Measurements from ENCODE around the gene PDE2A. TPM values are rescaled to one million over a fixed set of nuclear protein-coding genes. Genes with fewer than 3 reads are reported as not detected.

PDE2A gene
- total and polyA plus RNA-seq, 2 of the 4 experiments (the other 2 are of a cell fraction): 0.02 TPM; not detected in 1

DNA sequence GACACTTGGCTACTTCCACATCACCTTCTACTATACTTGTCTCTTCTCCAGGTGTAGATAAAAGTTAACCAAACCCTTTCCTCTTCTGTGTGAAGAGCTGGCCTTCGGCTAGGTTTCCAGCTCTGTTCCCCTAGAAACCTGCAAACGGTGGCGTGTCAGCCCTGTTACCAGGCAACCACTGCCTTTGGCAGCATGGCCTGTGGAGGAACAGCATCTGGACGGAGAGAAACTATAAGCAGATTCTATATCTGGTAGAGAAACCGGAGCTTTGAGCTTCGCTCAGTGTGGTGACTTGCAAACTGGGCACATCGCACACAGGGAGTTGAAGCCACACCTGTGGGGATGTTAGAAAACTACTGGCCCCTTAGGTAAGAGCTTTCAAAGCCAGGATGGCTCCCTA, 42.1 kb upstream of the PDE2A start:
- no peak overlapping the region for H3K27ac ChIP-seq (ENCODE audit: insufficient read depth, low read length)
- WGBS, 2 experiments (ENCODE audit: extremely low coverage in 2 of 2, insufficient read length in 1 of 2): 57% methylated on average over 3 of the region's 7 CpGs; no CpG with 5 or more reads in 1 of the 2 experiments
- peaks cover 36 to 95% of the 10 kb centered on the region in 2 experiments for H3K79me1 ChIP-seq (ENCODE audit: low read depth in 1 of 2, low read length in 2 of 2)
- H3K36me3 ChIP-seq (ENCODE audit: control insufficient read depth, insufficient read depth, low read length): peaks cover 25% of the 10 kb centered on the region
- ChIA-PET POLR2A (ENCODE audit: unreplicated experiment) (no interaction called here), CTCF (no interaction called here)
- no peak for ATAC-seq (ENCODE audit: low read depth)
- peaks cover 30% of the 10 kb centered on the region for H3K9me1 ChIP-seq (ENCODE audit: insufficient read depth, low read length)
- H2AK5ac ChIP-seq (ENCODE audit: low read depth, low read length): no peak overlapping the region
- H3K4me1 ChIP-seq (ENCODE audit: control insufficient read depth, insufficient read depth, low read length): peaks cover 27% of the 10 kb centered on the region
- H2AFZ ChIP-seq (replicated peaks; ENCODE audit: low read length, poor library complexity): no peak overlapping the region
- TF ChIP-seq MAFK (IDR thresholded peaks at IDR 0.05; ENCODE audit: low read depth, low read length) (no peak), CEBPB (IDR thresholded peaks at IDR 0.05; ENCODE audit: low read depth, low read length) (no peak), CHD1 (IDR thresholded peaks at IDR 0.05; ENCODE audit: low read depth, low read length) (no peak), SMC3 (IDR thresholded peaks at IDR 0.05; ENCODE audit: low read depth, low read length) (no peak), RAD21 (IDR thresholded peaks at IDR 0.05; ENCODE audit: low read length) (no peak), FOS (IDR thresholded peaks at IDR 0.05; ENCODE audit: low read depth, low read length) (no peak), POLR2A (IDR thresholded peaks at IDR 0.05; ENCODE audit: low read depth, low read length) (no peak), NFE2L2 (IDR thresholded peaks at IDR 0.05; ENCODE audit: low read depth, low read length) (no peak), MAZ (IDR thresholded peaks at IDR 0.05; ENCODE audit: borderline replicate concordance, low read depth, low read length) (no peak), RFX5 (IDR thresholded peaks at IDR 0.05; ENCODE audit: low read depth, low read length) (no peak), RCOR1 (IDR thresholded peaks at IDR 0.05; ENCODE audit: insufficient replicate concordance, low read length) (no peak), MXI1 (IDR thresholded peaks at IDR 0.05; ENCODE audit: borderline replicate concordance, low read depth, low read length) (no peak), BHLHE40 (IDR thresholded peaks at IDR 0.05; ENCODE audit: low read depth, low read length) (no peak)
- TF ChIP-seq, protein P1, sequence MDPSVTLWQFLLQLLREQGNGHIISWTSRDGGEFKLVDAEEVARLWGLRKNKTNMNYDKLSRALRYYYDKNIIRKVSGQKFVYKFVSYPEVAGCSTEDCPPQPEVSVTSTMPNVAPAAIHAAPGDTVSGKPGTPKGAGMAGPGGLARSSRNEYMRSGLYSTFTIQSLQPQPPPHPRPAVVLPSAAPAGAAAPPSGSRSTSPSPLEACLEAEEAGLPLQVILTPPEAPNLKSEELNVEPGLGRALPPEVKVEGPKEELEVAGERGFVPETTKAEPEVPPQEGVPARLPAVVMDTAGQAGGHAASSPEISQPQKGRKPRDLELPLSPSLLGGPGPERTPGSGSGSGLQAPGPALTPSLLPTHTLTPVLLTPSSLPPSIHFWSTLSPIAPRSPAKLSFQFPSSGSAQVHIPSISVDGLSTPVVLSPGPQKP (IDR thresholded peaks at IDR 0.05; ENCODE audit: borderline replicate concordance, low read depth, low read length): no peak
- TF ChIP-seq, protein P2, sequence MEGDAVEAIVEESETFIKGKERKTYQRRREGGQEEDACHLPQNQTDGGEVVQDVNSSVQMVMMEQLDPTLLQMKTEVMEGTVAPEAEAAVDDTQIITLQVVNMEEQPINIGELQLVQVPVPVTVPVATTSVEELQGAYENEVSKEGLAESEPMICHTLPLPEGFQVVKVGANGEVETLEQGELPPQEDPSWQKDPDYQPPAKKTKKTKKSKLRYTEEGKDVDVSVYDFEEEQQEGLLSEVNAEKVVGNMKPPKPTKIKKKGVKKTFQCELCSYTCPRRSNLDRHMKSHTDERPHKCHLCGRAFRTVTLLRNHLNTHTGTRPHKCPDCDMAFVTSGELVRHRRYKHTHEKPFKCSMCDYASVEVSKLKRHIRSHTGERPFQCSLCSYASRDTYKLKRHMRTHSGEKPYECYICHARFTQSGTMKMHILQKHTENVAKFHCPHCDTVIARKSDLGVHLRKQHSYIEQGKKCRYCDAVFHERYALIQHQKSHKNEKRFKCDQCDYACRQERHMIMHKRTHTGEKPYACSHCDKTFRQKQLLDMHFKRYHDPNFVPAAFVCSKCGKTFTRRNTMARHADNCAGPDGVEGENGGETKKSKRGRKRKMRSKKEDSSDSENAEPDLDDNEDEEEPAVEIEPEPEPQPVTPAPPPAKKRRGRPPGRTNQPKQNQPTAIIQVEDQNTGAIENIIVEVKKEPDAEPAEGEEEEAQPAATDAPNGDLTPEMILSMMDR (conservative IDR thresholded peaks at IDR 0.05; ENCODE audit: low read depth, low read length): no peak
- TF ChIP-seq, protein P3, sequence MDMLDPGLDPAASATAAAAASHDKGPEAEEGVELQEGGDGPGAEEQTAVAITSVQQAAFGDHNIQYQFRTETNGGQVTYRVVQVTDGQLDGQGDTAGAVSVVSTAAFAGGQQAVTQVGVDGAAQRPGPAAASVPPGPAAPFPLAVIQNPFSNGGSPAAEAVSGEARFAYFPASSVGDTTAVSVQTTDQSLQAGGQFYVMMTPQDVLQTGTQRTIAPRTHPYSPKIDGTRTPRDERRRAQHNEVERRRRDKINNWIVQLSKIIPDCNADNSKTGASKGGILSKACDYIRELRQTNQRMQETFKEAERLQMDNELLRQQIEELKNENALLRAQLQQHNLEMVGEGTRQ (IDR thresholded peaks at IDR 0.05; ENCODE audit: low read depth, low read length): no peak
- intact Hi-C loops (cut with micrococcal nuclease) (no loop called here), dilution Hi-C loops (cut with HindIII; ENCODE audit: low sequenced_read_pairs, unreplicated experiment) (no loop called here), in situ Hi-C loops (cut with MboI; ENCODE audit: low sequenced_read_pairs) (no loop called here)
- H2BK20ac ChIP-seq (ENCODE audit: low read depth, low read length): no peak overlapping the region
- H4K8ac ChIP-seq (ENCODE audit: low read depth in 2 of 2, low read length in 2 of 2): no peak overlapping the region
- H2BK120ac ChIP-seq (ENCODE audit: low read depth, low read length): no peak overlapping the region
- H3K27me3 ChIP-seq (ENCODE audit: control insufficient read depth, insufficient read depth, low read length): no peaks in the 10 kb centered on the region
- H3K4ac ChIP-seq (ENCODE audit: low read depth, low read length): no peak overlapping the region
- H3K23ac ChIP-seq (ENCODE audit: low read depth, low read length): no peak overlapping the region
- H3K56ac ChIP-seq (ENCODE audit: extremely low read depth, insufficient read depth, low read length): no peak overlapping the region
- no peak overlapping the region for H2BK15ac ChIP-seq (ENCODE audit: low read depth, low read length)
- peak; percentile 35 for DNase-seq
- H3K9me3 ChIP-seq (ENCODE audit: control insufficient read depth, insufficient read depth, low read length): no peaks in the 10 kb centered on the region
- H4K91ac ChIP-seq (ENCODE audit: insufficient read depth, low read depth, low read length): no peak overlapping the region
- H3K4me2 ChIP-seq (ENCODE audit: low read depth, low read length): no peak overlapping the region
- H3K9ac ChIP-seq (ENCODE audit: low read depth, low read length): no peak overlapping the region
- no peak overlapping the region for H3K18ac ChIP-seq (ENCODE audit: low read depth, low read length)
- H2AK9ac ChIP-seq (replicated peaks; ENCODE audit: low read depth, low read length, poor library complexity): no peak overlapping the region
- no TSS peak for BruUV-seq (replicated peaks)
- H3K14ac ChIP-seq (replicated peaks; ENCODE audit: low read depth, low read length): no peak overlapping the region
- H4K20me1 ChIP-seq (ENCODE audit: insufficient read depth, low read length): peaks cover 89% of the 10 kb centered on the region
- no peak overlapping the region for H4K5ac ChIP-seq (ENCODE audit: low read depth, low read length)
- no peak overlapping the region for H3K4me3 ChIP-seq (ENCODE audit: insufficient read depth, low read depth, low read length)
- no peak overlapping the region for H2BK5ac ChIP-seq (ENCODE audit: low read depth, low read length, poor library complexity, severe bottlenecking)

All from IMR-90 (cell line).